ENCODE results near the gene CYP4F2. TPM values are rescaled to one million over a fixed set of nuclear protein-coding genes. Genes with fewer than 3 reads are reported as not detected.
A peak's percentile ranks its signal among the peaks of the same experiment; 100 is the strongest.

CYP4F2 gene
- total and polyA plus RNA-seq, 2 donors from 2014 or later = 0.31 to 16.8 TPM

GRCh38 chr19:15897026-15897737, 692 bp downstream of the CYP4F2 start:
- FAIRE-seq (no peak), DNase-seq (peak in 1 of 5 donors; percentile 48)
- intact Hi-C loops (cut with DNase I) = no loop called here

GRCh38 chr19:15895876-15896430, 1.9 kb downstream of the CYP4F2 start:
- Histone ChIP-seq H3K4me1 (ENCODE audit: control insufficient read depth in 2 of 3, insufficient read depth in 2 of 3, low read depth in 1 of 3, low read length in 3 of 3) (peaks cover 0 to 7% (median 0%) of the 10 kb centered on the region in 3 donors), H3K27me3 (ENCODE audit: control insufficient read depth, insufficient read depth, low read length) (no peaks in the 10 kb centered on the region), H3K4me3 (ENCODE audit: low read length in 3 of 3) (no peak overlapping the region), H3K9ac (ENCODE audit: low read length in 3 of 3) (no peak overlapping the region), H3K9me3 (ENCODE audit: control insufficient read depth in 2 of 3, insufficient read depth in 1 of 3, low read length in 3 of 3) (no peaks in the 10 kb centered on the region), H3K27ac (ENCODE audit: low read depth in 2 of 2, low read length in 2 of 2) (no peak overlapping the region), H3K36me3 (ENCODE audit: control insufficient read depth in 2 of 3, insufficient read depth in 3 of 3, low read length in 3 of 3) (no peaks in the 10 kb centered on the region)
- no peak for TF ChIP-seq CTCF (IDR thresholded peaks at IDR 0.05; ENCODE audit: borderline replicate concordance, extremely low read depth, insufficient read depth)
- no peak for FAIRE-seq
- no peak for DNase-seq
- intact Hi-C loops (cut with DNase I) = no loop called here

More at GRCh38 chr19:15897026-15897737, 692 bp downstream of the CYP4F2 start:
- Histone ChIP-seq H3K4me3 (ENCODE audit: low read length in 3 of 3) (peak overlapping the region in 1 of 3 donors; percentile 24), H3K27me3 (ENCODE audit: control insufficient read depth, insufficient read depth, low read length) (no peaks in the 10 kb centered on the region), H3K9me3 (ENCODE audit: control insufficient read depth in 2 of 3, insufficient read depth in 1 of 3, low read length in 3 of 3) (no peaks in the 10 kb centered on the region), H3K4me1 (ENCODE audit: control insufficient read depth in 2 of 3, insufficient read depth in 2 of 3, low read depth in 1 of 3, low read length in 3 of 3) (peaks cover 0 to 7% (median 0%) of the 10 kb centered on the region in 3 donors), H3K27ac (ENCODE audit: low read depth in 2 of 2, low read length in 2 of 2) (no peak overlapping the region), H3K36me3 (ENCODE audit: control insufficient read depth in 2 of 3, insufficient read depth in 3 of 3, low read length in 3 of 3) (no peaks in the 10 kb centered on the region), H3K9ac (ENCODE audit: low read length in 3 of 3) (no peak overlapping the region)
- no peak for TF ChIP-seq CTCF (IDR thresholded peaks at IDR 0.05; ENCODE audit: borderline replicate concordance, extremely low read depth, insufficient read depth)

GRCh38 chr19:15894359-15894758, 3.5 kb downstream of the CYP4F2 start:
- Histone ChIP-seq H3K4me3 (ENCODE audit: low read length in 3 of 3) (no peak overlapping the region), H3K4me1 (ENCODE audit: control insufficient read depth in 2 of 3, insufficient read depth in 2 of 3, low read depth in 1 of 3, low read length in 3 of 3) (peaks cover 0 to 7% (median 0%) of the 10 kb centered on the region in 3 donors), H3K36me3 (ENCODE audit: control insufficient read depth in 2 of 3, insufficient read depth in 3 of 3, low read length in 3 of 3) (no peaks in the 10 kb centered on the region), H3K9ac (ENCODE audit: low read length in 3 of 3) (no peak overlapping the region), H3K9me3 (ENCODE audit: control insufficient read depth in 2 of 3, insufficient read depth in 1 of 3, low read length in 3 of 3) (no peaks in the 10 kb centered on the region), H3K27me3 (ENCODE audit: control insufficient read depth, insufficient read depth, low read length) (no peaks in the 10 kb centered on the region), H3K27ac (ENCODE audit: low read depth in 2 of 2, low read length in 2 of 2) (no peak overlapping the region)
- DNase-seq = no peak
- no peak for TF ChIP-seq CTCF (IDR thresholded peaks at IDR 0.05; ENCODE audit: borderline replicate concordance, extremely low read depth, insufficient read depth)
- FAIRE-seq = no peak
- intact Hi-C loops (cut with DNase I) = no loop called here
